T-helper 2 cell treated with Interferon-gamma antibody and Interleukin-4, amounts not matched to agents 100 ng/mL and 5 ng/mL, for 36 hours (primary cell): ENCODE results near the gene SURF4. TPM values are rescaled to one million over a fixed set of nuclear protein-coding genes. Genes with fewer than 3 reads are reported as not detected.

Experiments used
- total RNA-seq: library from RNA; stranded (reverse); gene quantifications from 2 replicates; pipeline ENCODE4 v1.2.3, GENCODE V29; 2022

Gene SURF4
- total RNA-seq, 1 donor from 2014 or later: 205 TPM

Other genes starting within 250 kb of the SURF4 start
- 5.7 and 6.7 TPM in 2 replicates for gene GBGT1, start 212.1 kb downstream of the SURF4 start, total RNA-seq
- not detected in 2 replicates for gene OBP2B, start 166.8 kb downstream of the SURF4 start, total RNA-seq
- gene ABO, start 100.9 kb downstream of the SURF4 start, total RNA-seq: 2.0 and 3.2 TPM in 2 replicates
- gene SURF6, start 39.9 kb downstream of the SURF4 start, total RNA-seq: 17.9 and 19.0 TPM in 2 replicates
- gene MED22, start 27.9 kb downstream of the SURF4 start, total RNA-seq: 27.0 and 27.9 TPM in 2 replicates
- 2,139 and 2,222 TPM in 2 replicates for gene RPL7A, start 27.8 kb downstream of the SURF4 start, total RNA-seq
- gene SURF1, start 19.6 kb downstream of the SURF4 start, total RNA-seq: 40.3 and 40.9 TPM in 2 replicates
- 14.5 and 16.0 TPM in 2 replicates for gene SURF2, start 19.5 kb downstream of the SURF4 start, total RNA-seq
- gene STKLD1, start 306 bp upstream of the SURF4 start, total RNA-seq: 0.59 and 1.1 TPM in 2 replicates
- 25.6 and 26.1 TPM in 2 replicates for gene REXO4, start 42.0 kb upstream of the SURF4 start, total RNA-seq
- gene ADAMTS13, start 46.3 kb upstream of the SURF4 start, total RNA-seq: 2.3 TPM in 2 replicates
- gene CACFD1, start 83.9 kb upstream of the SURF4 start, total RNA-seq: 0.75 and 0.82 TPM in 2 replicates
- gene SLC2A6, start 103.0 kb upstream of the SURF4 start, total RNA-seq: 2.6 and 2.7 TPM in 2 replicates
- gene MYMK, start 148.9 kb upstream of the SURF4 start, total RNA-seq: not detected in 2 replicates
- gene ADAMTSL2, start 158.6 kb upstream of the SURF4 start, total RNA-seq: not detected in 2 replicates
- not detected in 2 replicates for gene FAM163B, start 233.3 kb upstream of the SURF4 start, total RNA-seq